Neural cell (in vitro differentiated cells): Measurements from ENCODE around the gene ELOVL7. TPM values are rescaled to one million over a fixed set of nuclear protein-coding genes. Genes with fewer than 3 reads are reported as not detected.

Experiments
- H2AFZ ChIP-seq: fragments of 200-600, 300-800 bp; sonication (generic), shearing (Covaris generic); 2 replicates; pipeline ENCODE4 v1.6.0; 2014; ENCODE audit warnings: low read depth, mild to moderate bottlenecking, antibody characterized with exemption, low read length, moderate library complexity
- H3F3A ChIP-seq: fragments of 200-600 bp; shearing (Covaris generic); 2 replicates; pipeline ENCODE4 v1.6.1; 2016; ENCODE audit warnings: mild to moderate bottlenecking, moderate library complexity, mixed read lengths, antibody characterized with exemption, low read length; ENCODE audit not compliant: insufficient read depth, poor library complexity, severe bottlenecking
- H3K27ac ChIP-seq: fragments of 200-600, 300-800 bp; sonication (generic), shearing (Covaris generic); 2 replicates; pipeline ENCODE4 v1.5.1; 2014; ENCODE audit warnings: mild to moderate bottlenecking, low read length, moderate library complexity
- H3K27me3 ChIP-seq: fragments of 300-800, 200-600 bp; sonication (generic), shearing (Covaris generic); 2 replicates; pipeline ENCODE4 v1.6.0; 2014; ENCODE audit warnings: mild to moderate bottlenecking, low read depth, low read length, moderate library complexity; ENCODE audit not compliant: insufficient read depth
- H3K36me3 ChIP-seq: fragments of 300-800, 200-600 bp; sonication (generic), shearing (Covaris generic); 2 replicates; pipeline ENCODE4 v1.5.1; 2014; ENCODE audit warnings: mild to moderate bottlenecking, antibody characterized with exemption, low read length, moderate library complexity; ENCODE audit not compliant: insufficient read depth
- H3K4me2 ChIP-seq: fragments of 300-800, 200-600 bp; sonication (generic), shearing (Covaris generic); 2 replicates; pipeline ENCODE4 v1.6.0; 2014; ENCODE audit warnings: mild to moderate bottlenecking, low read length
- H3K4me3 ChIP-seq: fragments of 300-800, 200-600 bp; sonication (generic), shearing (Covaris generic); 2 replicates; pipeline ENCODE4 v1.5.1; 2014; ENCODE audit warnings: mild to moderate bottlenecking, low read length, moderate library complexity
- H3K79me2 ChIP-seq: fragments of 200-600 bp; shearing (Covaris generic); replicated peaks from 2 replicates; pipeline ENCODE4 v1.6.0; 2014; ENCODE audit warnings: mild to moderate bottlenecking, low read length, moderate library complexity; ENCODE audit not compliant: insufficient read depth
- H3K9ac ChIP-seq: fragments of 300-800, 200-600 bp; sonication (generic), shearing (Covaris generic); 2 replicates; pipeline ENCODE4 v1.6.1; 2016; ENCODE audit warnings: mild to moderate bottlenecking, low read length, mixed read lengths
- H3K9me2 ChIP-seq: fragments of 200-600 bp; shearing (Covaris generic); 2 replicates; pipeline ENCODE4 v1.6.1; 2016; ENCODE audit warnings: mild to moderate bottlenecking, low read length, mixed read lengths; ENCODE audit not compliant: insufficient read depth
- H3K9me3 ChIP-seq: fragments of 200-600, 300-800 bp; sonication (generic), shearing (Covaris generic); 2 replicates; pipeline ENCODE4 v1.6.1; 2016; ENCODE audit warnings: mild to moderate bottlenecking, mixed run types, low read length, moderate library complexity, mixed read lengths
- H4K20me1 ChIP-seq: fragments of 200-600 bp; shearing (Covaris generic); 2 replicates; pipeline ENCODE4 v1.6.1; 2016; ENCODE audit warnings: mild to moderate bottlenecking, mixed run types; ENCODE audit not compliant: insufficient read depth
- EP300 ChIP-seq: fragments of 450-650 bp; conservative IDR thresholded peaks from 2 replicates; pipeline ENCODE4 v1.6.1; 2014; ENCODE audit warnings: antibody characterized with exemption, mild to moderate bottlenecking, moderate library complexity; ENCODE audit not compliant: poor library complexity, severe bottlenecking
- EZH2 ChIP-seq: fragments of 200-600, 300-800 bp; shearing (Covaris generic), sonication (generic); IDR thresholded peaks from 2 replicates; pipeline ENCODE4 v1.6.1; 2014; ENCODE audit warnings: antibody characterized with exemption, low read length, borderline replicate concordance, mild to moderate bottlenecking; ENCODE audit not compliant: insufficient read depth, poor library complexity, severe bottlenecking
- MXI1 ChIP-seq: fragments of 450-650 bp; conservative IDR thresholded peaks from 2 replicates; pipeline ENCODE4 v1.6.1; 2014; ENCODE audit warnings: antibody characterized with exemption, mild to moderate bottlenecking; ENCODE audit not compliant: poor library complexity, severe bottlenecking
- POLR2AphosphoS5 ChIP-seq: IDR thresholded peaks from 2 replicates; pipeline ENCODE4 v1.6.1; 2012
- RAD21 ChIP-seq: fragments of 450-650 bp; conservative IDR thresholded peaks from 2 replicates; pipeline ENCODE4 v1.6.1; 2014; ENCODE audit warnings: antibody characterized with exemption, mild to moderate bottlenecking, moderate library complexity
- SMC3 ChIP-seq: fragments of 450-650 bp; conservative IDR thresholded peaks from 2 replicates; pipeline ENCODE4 v1.6.1; 2014; ENCODE audit warnings: antibody characterized with exemption, mild to moderate bottlenecking, moderate library complexity; ENCODE audit not compliant: poor library complexity
- TAF1 ChIP-seq: IDR thresholded peaks from 2 replicates; pipeline ENCODE4 v1.6.1; 2012; ENCODE audit warnings: low read depth
- polyA plus RNA-seq: library from polyadenylated mRNA; depleted of rRNA; stranded (reverse); fragments of >200 nt; gene quantifications from 2 replicates; pipeline ENCODE4 v1.2.3, GENCODE V29; 2014
- TF ChIP-seq, protein P1 (sequence below): fragments of 450-650 bp; IDR thresholded peaks from 2 replicates; pipeline ENCODE4 v1.5.1; 2014; ENCODE audit warnings: antibody characterized with exemption, mild to moderate bottlenecking, moderate library complexity; ENCODE audit not compliant: poor library complexity, severe bottlenecking
- TF ChIP-seq, protein P2 (sequence below): IDR thresholded peaks from 2 replicates; pipeline ENCODE4 v1.6.1; 2012; ENCODE audit warnings: borderline replicate concordance

Gene ELOVL7
- polyA plus RNA-seq, 1 donor from 2014 or later: 3.9 TPM

DNA sequence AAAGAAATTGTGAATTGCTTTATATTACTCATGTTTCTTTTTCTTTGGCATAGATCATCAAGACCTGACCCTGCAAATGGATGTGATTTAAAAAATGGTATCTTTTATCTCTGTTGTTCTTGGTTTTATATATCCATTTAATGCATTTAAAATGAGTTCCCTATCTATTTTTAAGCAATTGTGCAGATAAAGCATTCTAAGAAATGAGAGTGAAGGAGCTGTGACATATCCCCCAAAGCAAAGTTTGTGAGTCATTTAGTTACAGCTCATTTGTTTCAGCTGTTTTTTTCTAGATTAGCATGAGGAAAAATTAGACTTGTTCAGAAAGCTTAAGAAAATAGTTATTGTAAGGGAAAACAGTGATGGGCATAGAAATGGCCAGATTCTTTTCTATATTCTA is 7.6 kb upstream of the ELOVL7 start:
- H3F3A ChIP-seq: no peaks in the 10 kb centered on the region
- no peaks in the 10 kb centered on the region for H3K27me3 ChIP-seq
- H3K9ac ChIP-seq: no peak overlapping the region
- H3K27ac ChIP-seq: no peak overlapping the region
- H3K4me2 ChIP-seq: no peak overlapping the region
- no peak overlapping the region for H3K4me3 ChIP-seq
- H3K9me2 ChIP-seq: no peaks in the 10 kb centered on the region
- H2AFZ ChIP-seq: no peak overlapping the region
- TF ChIP-seq EP300: no peak
- TF ChIP-seq SMC3: no peak
- TF ChIP-seq, protein P1, sequence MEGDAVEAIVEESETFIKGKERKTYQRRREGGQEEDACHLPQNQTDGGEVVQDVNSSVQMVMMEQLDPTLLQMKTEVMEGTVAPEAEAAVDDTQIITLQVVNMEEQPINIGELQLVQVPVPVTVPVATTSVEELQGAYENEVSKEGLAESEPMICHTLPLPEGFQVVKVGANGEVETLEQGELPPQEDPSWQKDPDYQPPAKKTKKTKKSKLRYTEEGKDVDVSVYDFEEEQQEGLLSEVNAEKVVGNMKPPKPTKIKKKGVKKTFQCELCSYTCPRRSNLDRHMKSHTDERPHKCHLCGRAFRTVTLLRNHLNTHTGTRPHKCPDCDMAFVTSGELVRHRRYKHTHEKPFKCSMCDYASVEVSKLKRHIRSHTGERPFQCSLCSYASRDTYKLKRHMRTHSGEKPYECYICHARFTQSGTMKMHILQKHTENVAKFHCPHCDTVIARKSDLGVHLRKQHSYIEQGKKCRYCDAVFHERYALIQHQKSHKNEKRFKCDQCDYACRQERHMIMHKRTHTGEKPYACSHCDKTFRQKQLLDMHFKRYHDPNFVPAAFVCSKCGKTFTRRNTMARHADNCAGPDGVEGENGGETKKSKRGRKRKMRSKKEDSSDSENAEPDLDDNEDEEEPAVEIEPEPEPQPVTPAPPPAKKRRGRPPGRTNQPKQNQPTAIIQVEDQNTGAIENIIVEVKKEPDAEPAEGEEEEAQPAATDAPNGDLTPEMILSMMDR: no peak
- TF ChIP-seq POLR2AphosphoS5: no peak
- TF ChIP-seq EZH2: no peak
- TF ChIP-seq, protein P2, sequence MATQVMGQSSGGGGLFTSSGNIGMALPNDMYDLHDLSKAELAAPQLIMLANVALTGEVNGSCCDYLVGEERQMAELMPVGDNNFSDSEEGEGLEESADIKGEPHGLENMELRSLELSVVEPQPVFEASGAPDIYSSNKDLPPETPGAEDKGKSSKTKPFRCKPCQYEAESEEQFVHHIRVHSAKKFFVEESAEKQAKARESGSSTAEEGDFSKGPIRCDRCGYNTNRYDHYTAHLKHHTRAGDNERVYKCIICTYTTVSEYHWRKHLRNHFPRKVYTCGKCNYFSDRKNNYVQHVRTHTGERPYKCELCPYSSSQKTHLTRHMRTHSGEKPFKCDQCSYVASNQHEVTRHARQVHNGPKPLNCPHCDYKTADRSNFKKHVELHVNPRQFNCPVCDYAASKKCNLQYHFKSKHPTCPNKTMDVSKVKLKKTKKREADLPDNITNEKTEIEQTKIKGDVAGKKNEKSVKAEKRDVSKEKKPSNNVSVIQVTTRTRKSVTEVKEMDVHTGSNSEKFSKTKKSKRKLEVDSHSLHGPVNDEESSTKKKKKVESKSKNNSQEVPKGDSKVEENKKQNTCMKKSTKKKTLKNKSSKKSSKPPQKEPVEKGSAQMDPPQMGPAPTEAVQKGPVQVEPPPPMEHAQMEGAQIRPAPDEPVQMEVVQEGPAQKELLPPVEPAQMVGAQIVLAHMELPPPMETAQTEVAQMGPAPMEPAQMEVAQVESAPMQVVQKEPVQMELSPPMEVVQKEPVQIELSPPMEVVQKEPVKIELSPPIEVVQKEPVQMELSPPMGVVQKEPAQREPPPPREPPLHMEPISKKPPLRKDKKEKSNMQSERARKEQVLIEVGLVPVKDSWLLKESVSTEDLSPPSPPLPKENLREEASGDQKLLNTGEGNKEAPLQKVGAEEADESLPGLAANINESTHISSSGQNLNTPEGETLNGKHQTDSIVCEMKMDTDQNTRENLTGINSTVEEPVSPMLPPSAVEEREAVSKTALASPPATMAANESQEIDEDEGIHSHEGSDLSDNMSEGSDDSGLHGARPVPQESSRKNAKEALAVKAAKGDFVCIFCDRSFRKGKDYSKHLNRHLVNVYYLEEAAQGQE: no peak
- no peak for TF ChIP-seq TAF1
- TF ChIP-seq RAD21: no peak
- TF ChIP-seq MXI1: no peak
- H4K20me1 ChIP-seq: no peaks in the 10 kb centered on the region
- no peaks in the 10 kb centered on the region for H3K79me2 ChIP-seq
- H3K9me3 ChIP-seq: no peaks in the 10 kb centered on the region
- H3K36me3 ChIP-seq: no peaks in the 10 kb centered on the region

DNA sequence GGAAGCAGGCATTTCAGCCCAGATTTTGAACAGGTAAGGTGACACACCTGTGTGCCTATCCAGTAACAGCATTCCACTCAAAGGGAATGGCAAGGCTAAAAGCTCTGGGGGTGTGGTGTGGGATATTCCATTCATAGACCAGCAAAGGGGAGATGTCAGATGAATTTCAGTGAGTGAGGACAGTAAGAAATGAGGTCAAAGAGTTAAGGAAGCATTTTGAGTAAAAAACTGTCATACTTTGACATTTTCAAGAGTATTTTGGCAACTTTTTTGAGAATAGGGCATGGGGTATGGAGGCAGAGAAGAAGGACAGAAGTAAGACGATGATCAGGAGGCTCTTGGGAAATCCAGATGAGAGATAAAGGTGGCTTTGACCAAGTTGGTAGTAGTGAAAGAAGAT is 2.2 kb upstream of the ELOVL7 start:
- no peaks in the 10 kb centered on the region for H3F3A ChIP-seq
- no peaks in the 10 kb centered on the region for H3K79me2 ChIP-seq
- no peak overlapping the region for H2AFZ ChIP-seq
- no peak overlapping the region for H3K4me2 ChIP-seq
- H4K20me1 ChIP-seq: no peaks in the 10 kb centered on the region
- H3K27ac ChIP-seq: no peak overlapping the region
- H3K4me3 ChIP-seq: no peak overlapping the region
- no peak overlapping the region for H3K9ac ChIP-seq
- peaks cover 30% of the 10 kb centered on the region for H3K27me3 ChIP-seq
- H3K9me2 ChIP-seq: no peaks in the 10 kb centered on the region
- H3K36me3 ChIP-seq: no peaks in the 10 kb centered on the region
- no peaks in the 10 kb centered on the region for H3K9me3 ChIP-seq
- TF ChIP-seq TAF1: no peak
- TF ChIP-seq POLR2AphosphoS5: no peak
- TF ChIP-seq EZH2: no peak
- TF ChIP-seq, protein P1: no peak
- no peak for TF ChIP-seq SMC3
- no peak for TF ChIP-seq RAD21
- TF ChIP-seq, protein P2: no peak
- TF ChIP-seq EP300: no peak
